Left renal cortex interstitium (tissue), 4 donors: ENCODE data around the gene MT3. TPM values are rescaled to one million over a fixed set of nuclear protein-coding genes. Genes with fewer than 3 reads are reported as not detected.

Source experiments
- DNase-seq, 4 donors: peaks; one replicate each; pipeline ENCODE4 v3.0.0-alpha.2; 2013; ENCODE audit warnings: low read depth in 4 of 4, low spot score in 2 of 4, missing footprints in 1 of 4
- polyA plus RNA-seq, 4 donors: library from polyadenylated mRNA; unstranded; fragments of 120-200 nt; gene quantifications; one replicate each; pipeline ENCODE4 v1.2.1, GENCODE V29; 2013; ENCODE audit not compliant: insufficient read length in 4 of 4

Gene MT3
- polyA plus RNA-seq, 4 donors = 1.5 to 2.4 (median 1.6) TPM

DNA sequence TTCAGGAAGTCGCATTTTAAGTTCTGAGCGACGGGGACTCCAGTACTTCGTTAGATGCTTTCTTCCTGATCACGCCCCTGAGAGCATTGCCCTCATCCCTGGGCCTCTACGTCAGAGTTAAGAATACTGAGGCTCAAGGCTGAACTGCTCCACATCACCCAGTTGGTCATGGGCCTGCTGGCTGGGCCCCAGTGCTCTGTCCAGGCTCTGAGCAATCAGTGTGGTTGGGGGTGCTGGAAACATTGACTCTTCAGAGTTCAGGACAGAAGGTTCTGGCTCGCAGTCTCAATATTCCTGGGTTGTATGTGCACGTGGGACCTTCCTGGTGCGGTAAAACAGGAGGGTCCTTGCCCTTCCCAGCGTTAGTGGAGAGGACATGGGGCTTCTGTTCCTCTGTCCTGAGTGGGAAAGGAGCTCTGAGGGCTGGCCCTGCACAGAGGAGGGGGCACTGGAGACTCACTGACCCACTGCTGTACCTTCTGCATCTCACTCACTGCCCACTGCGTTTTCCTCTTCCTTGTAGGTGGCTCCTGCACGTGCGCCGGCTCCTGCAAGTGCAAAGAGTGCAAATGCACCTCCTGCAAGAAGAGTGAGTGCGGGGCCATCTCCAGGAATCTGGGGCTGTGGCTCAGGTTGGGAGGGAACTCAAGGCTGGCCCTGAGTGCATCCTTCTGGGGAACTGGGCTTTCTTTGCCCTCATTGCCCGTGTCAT is 36.8 kb downstream of the MT3 start:
- no peak for DNase-seq

DNA sequence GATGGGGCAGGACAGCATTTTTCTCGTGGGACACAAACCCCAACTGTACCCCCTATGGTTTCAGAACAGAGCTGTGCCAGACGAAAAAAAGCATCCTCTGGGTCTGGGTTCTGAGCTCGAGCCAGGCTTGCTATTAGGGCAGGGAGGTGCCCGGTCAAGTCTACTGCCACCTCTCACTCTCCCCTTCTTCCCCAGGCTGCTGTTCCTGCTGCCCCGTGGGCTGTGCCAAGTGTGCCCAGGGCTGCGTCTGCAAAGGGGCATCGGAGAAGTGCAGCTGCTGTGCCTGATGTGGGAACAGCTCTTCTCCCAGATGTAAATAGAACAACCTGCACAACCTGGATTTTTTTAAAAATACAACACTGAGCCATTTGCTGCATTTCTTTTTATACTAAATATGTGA is 37.4 kb downstream of the MT3 start:
- no peak for DNase-seq

- DNase-seq = no peak
Measured at GRCh38 chr16:56628486-56629350, 39.4 kb downstream of the MT3 start.

DNA sequence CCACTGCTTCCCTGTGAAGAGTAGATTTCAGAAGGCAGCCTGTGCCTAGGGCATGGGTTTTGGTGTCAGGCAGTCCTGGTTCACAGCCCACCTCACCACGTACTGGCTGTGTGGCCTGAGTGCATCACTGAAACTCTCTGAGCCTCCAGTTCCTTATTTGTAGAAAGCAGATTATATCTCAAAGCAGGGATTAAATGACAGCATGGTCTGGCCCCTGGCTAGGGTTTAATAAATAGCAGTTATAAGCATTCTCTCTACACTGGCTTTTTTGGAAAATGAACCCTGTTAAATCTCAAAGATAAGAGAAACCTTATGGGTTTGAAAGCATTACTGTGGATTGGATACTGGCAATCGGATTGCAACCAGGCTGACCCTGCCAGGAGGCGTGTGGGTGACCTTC is 40.2 kb downstream of the MT3 start:
- DNase-seq = no peak

- DNase-seq = no peak
Measured at GRCh38 chr16:56630134-56630533, 40.8 kb downstream of the MT3 start.

GRCh38 chr16:56631197-56631596 is 41.9 kb downstream of the MT3 start:
- no peak for DNase-seq

DNA sequence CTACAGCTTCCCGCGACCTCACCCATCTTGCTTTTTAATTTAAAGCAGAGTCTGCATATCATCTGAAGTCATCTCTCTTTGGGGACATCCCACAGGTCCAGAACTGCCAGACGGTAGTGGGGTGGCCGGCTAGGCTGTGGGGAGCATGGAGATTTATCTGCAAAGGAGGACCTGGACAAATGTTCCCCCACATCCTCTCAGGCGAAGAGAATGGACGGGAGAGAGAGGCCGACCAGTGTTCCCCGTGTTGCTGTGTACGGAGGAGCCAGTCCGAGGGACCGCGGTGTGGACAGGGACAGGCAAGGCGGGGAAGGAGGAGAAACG is 42.5 kb downstream of the MT3 start:
- no peak for DNase-seq

- DNase-seq = no peak
Measured at GRCh38 chr16:56632156-56632847, 43.0 kb downstream of the MT3 start, which contains the start of gene MT1M. TSS of gene MT1M (plus strand) at chr16:56632659. CDS start at chr16:56632732, 73 bp downstream.

DNA sequence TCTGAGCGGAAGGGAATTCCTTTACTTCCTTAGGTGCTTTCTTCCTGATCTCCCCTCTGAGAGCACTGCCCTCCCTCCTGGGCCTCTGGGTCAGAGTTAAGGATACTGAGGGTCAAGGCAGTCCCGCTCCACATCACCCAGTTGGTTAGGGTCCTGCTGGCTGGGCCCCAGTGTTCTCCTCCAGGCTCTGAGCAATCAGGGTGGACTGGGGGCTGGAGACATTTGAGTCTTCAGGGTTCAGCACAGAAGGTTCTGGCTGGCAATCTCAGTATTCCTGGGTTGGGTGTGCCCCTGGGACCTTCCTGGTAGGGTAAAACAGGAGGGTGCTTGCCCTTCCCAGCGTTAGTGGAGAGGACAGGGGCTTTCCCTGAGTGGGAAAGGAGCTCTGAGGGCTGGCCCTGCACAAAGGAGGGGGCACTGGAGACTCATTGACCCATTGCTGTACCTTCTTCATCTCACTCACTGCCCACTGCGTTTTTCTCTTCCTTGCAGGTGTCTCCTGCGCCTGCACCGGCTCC is 43.6 kb downstream of the MT3 start:
- no peak for DNase-seq

DNA sequence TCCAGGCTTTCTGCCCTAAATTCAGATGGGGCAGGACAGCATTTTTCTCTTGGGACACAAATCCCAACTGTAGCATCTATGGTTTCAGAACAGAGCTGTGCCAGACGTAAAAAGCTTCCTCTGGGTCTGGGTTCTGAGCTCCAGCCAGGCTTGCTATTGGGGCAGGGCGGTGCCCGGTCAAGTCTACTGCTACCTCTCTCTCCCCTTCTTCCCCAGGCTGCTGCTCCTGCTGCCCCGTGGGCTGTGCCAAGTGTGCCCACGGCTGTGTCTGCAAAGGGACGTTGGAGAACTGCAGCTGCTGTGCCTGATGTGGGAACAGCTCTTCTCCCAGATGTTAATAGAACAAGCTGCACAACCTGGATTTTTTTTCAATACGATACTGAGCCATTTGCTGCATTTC is 44.2 kb downstream of the MT3 start:
- DNase-seq = no peak

DNA sequence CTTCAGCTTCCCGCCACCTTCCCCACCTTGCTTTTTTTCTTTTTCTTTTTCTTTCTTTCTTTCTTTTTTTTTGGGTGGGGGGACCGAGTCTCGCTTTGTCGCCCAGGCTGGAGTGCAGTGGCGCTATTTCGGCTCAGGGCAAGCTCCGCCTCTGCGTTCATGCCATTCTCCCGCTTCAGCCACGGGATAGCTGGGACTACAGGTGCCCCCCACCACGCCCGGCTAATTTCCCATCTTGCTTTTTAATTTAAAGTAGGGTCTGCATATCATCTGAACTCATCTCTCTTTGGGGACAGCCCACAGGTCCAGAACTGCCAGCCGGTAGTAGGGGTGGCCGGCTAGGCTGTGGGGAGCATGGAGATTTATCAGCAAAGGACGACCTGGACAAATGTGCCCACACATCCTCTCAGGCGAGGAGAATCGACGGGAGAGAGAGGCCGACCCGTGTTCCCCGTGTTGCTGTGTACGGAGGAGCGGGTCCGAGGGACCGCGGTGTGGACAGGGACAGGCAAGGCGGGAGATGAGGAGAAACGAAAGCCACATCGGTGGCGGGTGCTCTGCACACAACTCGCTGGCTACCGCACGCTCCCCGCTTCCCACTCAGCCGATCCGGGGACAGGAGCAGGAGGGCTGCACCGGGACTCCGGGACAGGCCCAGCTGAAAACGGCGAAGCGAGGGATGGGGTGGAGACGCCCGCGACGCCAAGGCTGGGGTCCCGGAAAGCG is 45.5 kb downstream of the MT3 start:
- no peak for DNase-seq

DNA sequence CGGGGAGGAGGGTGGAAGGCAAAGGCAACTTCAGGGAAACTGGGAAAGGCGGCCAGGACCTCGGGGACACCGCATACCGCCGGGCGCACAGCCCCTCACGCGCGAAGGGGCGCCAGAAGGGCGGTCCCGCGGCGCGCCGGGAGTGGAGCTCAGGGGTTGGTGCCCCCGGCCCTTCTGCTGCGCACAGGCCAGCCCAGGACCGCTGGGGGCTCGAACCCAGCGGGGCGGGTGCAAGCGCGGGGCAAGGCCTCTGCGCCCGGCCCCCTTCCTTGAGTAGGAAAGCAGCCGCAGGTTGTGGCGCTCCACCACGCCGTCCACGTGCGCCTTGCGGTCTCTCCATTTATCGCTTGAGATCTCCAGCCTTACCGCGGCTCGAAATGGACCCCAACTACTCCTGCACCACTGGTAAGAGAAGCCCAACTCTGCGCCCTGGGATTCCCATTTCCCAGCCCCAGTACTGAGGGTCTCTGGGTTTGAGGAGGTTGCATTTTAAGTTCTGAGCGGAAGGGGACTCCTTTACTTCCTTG is 46.2 kb downstream of the MT3 start:
- no peak for DNase-seq

DNA sequence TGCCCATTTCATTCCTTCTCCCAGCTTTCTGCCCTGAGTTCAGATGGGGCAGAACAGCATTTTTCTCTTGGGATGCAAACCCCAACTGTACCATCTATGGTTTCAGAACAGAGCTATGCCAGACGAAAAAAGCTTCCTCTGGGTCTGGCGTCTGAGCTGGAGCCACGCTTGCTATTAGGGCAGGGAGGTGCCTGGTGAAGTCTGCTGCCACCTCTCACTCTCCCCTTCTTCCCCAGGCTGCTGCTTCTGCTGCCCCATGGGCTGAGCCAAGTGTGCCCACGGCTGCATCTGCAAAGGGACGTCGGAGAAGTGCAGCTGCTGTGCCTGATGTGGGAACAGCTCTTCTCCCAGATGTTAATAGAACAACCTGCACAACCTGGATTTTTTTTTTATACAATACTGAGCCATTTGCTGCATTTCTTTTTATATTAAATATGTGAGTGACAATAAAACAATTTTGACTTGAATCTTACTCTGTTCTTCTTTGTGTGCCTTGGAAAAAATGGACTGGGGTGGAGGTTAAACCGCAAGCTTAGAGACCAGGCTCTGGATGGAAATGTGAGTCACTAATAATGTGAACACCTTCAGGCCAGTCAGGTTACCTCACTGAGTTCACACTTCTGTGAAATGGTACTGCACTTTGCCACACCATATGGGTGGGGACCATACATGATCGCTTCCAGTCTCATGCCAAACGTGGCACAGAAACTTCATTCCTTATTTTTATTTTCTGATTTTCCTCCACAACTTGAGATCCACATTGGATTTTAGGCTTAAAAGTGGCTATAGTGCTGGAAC is 47.5 kb downstream of the MT3 start:
- no peak for DNase-seq

- no peak for DNase-seq
Measured at GRCh38 chr16:56637814-56638750, 48.8 kb downstream of the MT3 start, which contains the start of gene MT1A. TSS of gene MT1A (plus strand) at chr16:56638666. CDS start at chr16:56638739, 73 bp downstream.

DNA sequence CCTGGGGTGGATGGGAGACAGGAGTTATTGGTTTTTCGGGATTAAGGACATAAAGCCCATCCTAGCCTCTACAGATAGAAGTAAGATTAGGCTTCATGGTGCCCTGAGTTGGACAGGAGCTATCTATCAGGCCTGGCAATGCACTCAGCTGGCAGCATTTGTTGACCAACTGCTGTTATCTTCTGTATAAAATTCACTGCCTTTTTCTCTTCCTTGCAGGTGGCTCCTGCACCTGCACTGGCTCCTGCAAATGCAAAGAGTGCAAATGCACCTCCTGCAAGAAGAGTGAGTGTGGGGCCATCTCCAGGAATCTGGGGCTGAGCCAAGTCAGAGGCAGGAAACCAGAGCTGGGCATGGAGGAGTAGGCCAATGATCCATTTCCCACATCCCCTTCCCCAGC is 49.7 kb downstream of the MT3 start:
- DNase-seq = no peak

GRCh38 chr16:56640076-56640475 is 50.7 kb downstream of the MT3 start:
- DNase-seq = no peak
